Body of pancreas (tissue), 4 donors: ENCODE results near the gene IL17C. TPM values are rescaled to one million over a fixed set of nuclear protein-coding genes. Genes with fewer than 3 reads are reported as not detected.

Experiments used
- ATAC-seq: fragments of 150-250 bp; one replicate; pipeline ENCODE4 v1.9.1; 2016
- DNase-seq, 4 donors: peaks; one replicate each; pipeline ENCODE4 v3.0.0-alpha.2; 2019
- H3K27ac ChIP-seq, 4 donors: fragments of 200-600 bp; sonication (generic); 1 replicate in 3 of 4; 2 replicates in 1 of 4; pipeline versions ENCODE4 v1.5.1 to v1.6.1; 2016 to 2019; ENCODE audit warnings: mild to moderate bottlenecking in 1 of 4, mixed read lengths in 1 of 4, moderate library complexity in 1 of 4
- H3K27me3 ChIP-seq, 2 donors: fragments of 200-600 bp; sonication (generic); one replicate each; pipeline ENCODE4 v1.6.0; 2016; ENCODE audit warnings: mild to moderate bottlenecking in 1 of 2
- H3K36me3 ChIP-seq, 2 donors: fragments of 200-600 bp; sonication (generic); replicated peaks in 1 of 2; 2 replicates each; pipeline ENCODE4 v1.5.1; 2016; ENCODE audit warnings: low read depth in 2 of 2; ENCODE audit not compliant: insufficient read depth in 1 of 2
- H3K4me1 ChIP-seq: fragments of 200-600 bp; sonication (generic); one replicate; pipeline ENCODE4 v1.6.0; 2016
- H3K4me3 ChIP-seq, 2 donors: fragments of 200-600 bp; sonication (generic); 1 replicate in 1 of 2; 2 replicates in 1 of 2; pipeline ENCODE4 v1.5.1; 2016 to 2019
- H3K9me3 ChIP-seq, 3 donors: fragments of 200-600 bp; sonication (generic); 1 replicate in 2 of 3; 2 replicates in 1 of 3; pipeline ENCODE4 v1.5.1; 2016
- POLR2A ChIP-seq, 3 donors: fragments of 450-650 bp; IDR thresholded peaks; one replicate each; pipeline ENCODE4 v1.6.1; 2016; ENCODE audit warnings: antibody characterized with exemption in 3 of 3, mild to moderate bottlenecking in 2 of 3
- WGBS, 2 donors: methylation state at CpG; one replicate each; pipeline ENCODE4 v1.1.5; 2017; 5-methylcytosine and 5-hydroxymethylcytosine counted together
- intact Hi-C: fragments of 100-400 bp; cut with DNase I; formaldehyde crosslinking; loops from one replicate; pipeline ENCODE4 v1.15.1; 2023
- total RNA-seq, 2 donors: library from RNA; depleted of rRNA; stranded (reverse); fragments of >200 nt; gene quantifications; one replicate each; pipeline ENCODE4 v1.1.0, GENCODE V29; 2016
- TF ChIP-seq, protein P1 (sequence below), 7 experiments: fragments of 450-650 bp in 4 of 7; fragments of 200-600 bp in 3 of 7; sonication (generic) in 3 of 7; IDR thresholded peaks; one replicate each; pipeline ENCODE4 v1.5.1; 2016 to 2019; ENCODE audit warnings: antibody characterized with exemption in 7 of 7

IL17C gene
- total RNA-seq, 2 donors from 2014 or later = not detected

DNA sequence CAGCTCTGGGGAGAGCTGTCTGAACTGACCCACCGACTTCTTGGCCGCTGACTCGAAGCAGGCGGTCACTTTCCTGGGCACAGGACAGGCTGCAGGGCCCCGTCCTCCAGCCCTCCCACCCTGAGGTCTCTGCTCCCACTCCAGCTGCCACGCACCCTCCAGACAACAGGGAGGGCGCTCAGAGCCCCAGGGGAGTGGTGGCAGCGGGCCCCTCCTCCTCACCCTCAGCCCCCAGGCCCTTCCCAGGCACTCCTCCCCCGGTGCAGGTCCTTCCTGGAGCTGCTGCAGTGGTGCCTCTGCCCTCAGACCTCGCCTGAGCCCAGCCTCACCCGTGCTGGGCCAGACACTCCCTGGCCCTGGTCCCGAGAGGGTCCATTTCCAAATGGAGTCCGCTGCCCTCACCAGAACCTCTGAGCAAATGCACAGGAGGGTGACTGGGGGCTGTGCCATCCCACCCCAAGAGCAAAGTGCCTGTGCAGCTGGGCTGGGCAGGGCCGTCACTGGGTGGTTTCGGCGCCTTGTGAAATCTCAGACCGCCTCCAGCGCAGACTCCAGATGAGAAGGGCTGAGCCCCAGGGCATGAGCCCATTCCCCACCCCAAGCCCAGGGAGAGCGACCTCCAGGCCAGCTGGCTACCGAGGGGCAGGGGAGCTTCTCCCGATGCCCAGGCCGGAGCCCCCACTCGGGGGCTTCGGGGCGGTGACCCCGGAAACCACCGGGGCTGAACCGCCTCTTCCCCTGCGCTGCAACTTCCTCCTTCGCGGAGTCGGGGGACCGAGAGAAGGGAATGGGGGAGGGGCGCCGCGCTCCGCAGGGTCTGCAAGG is 11.8 kb downstream of the IL17C start:
- Histone ChIP-seq H3K9me3 (no peaks in the 10 kb centered on the region), H3K4me3 (peak overlapping the region; percentile 30 to 38), H3K4me1 (peaks cover 31% of the 10 kb centered on the region), H3K36me3 (no peaks in the 10 kb centered on the region), H3K27me3 (no peaks in the 10 kb centered on the region), H3K27ac (peak overlapping the region; percentile 65 to 86 (median 70))
- intact Hi-C loops = no loop called here
- TF ChIP-seq POLR2A (IDR thresholded peaks at IDR 0.05) = no peak
- TF ChIP-seq, protein P1, sequence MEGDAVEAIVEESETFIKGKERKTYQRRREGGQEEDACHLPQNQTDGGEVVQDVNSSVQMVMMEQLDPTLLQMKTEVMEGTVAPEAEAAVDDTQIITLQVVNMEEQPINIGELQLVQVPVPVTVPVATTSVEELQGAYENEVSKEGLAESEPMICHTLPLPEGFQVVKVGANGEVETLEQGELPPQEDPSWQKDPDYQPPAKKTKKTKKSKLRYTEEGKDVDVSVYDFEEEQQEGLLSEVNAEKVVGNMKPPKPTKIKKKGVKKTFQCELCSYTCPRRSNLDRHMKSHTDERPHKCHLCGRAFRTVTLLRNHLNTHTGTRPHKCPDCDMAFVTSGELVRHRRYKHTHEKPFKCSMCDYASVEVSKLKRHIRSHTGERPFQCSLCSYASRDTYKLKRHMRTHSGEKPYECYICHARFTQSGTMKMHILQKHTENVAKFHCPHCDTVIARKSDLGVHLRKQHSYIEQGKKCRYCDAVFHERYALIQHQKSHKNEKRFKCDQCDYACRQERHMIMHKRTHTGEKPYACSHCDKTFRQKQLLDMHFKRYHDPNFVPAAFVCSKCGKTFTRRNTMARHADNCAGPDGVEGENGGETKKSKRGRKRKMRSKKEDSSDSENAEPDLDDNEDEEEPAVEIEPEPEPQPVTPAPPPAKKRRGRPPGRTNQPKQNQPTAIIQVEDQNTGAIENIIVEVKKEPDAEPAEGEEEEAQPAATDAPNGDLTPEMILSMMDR (IDR thresholded peaks at IDR 0.05) = no peak
- peak; percentile 40 to 57 (median 46) for DNase-seq
- ATAC-seq = peak; percentile 41
- WGBS, 2 donors = 24 to 46% methylated on average over 20 to 37 of the region's 37 CpGs

- H3K36me3 ChIP-seq = no peaks in the 10 kb centered on the region
- TF ChIP-seq, protein P1 (IDR thresholded peaks at IDR 0.05) = no peak
- TF ChIP-seq POLR2A (IDR thresholded peaks at IDR 0.05) = peak in 2 of 3 donors; percentile 46 to 68
- ATAC-seq (peak; percentile 74), DNase-seq (peak; percentile 66 to 84 (median 80))
- no peaks in the 10 kb centered on the region for H3K27me3 ChIP-seq
- H3K27ac ChIP-seq = peak within 1 kb of the TSS; percentile 65 to 86 (median 70)
- H3K9me3 ChIP-seq = no peaks in the 10 kb centered on the region
- H3K4me3 ChIP-seq = peak within 1 kb of the TSS; percentile 30 to 38
- H3K4me1 ChIP-seq = peaks cover 31% of the 10 kb centered on the region
- 1% methylated on average over 27 of the region's 41 CpGs; no CpG with 5 or more reads in 1 of the 2 donors for WGBS, 2 donors
- intact Hi-C loops = no loop called here
Measured at GRCh38 chr16:88650749-88651275, 12.4 kb downstream of the IL17C start, which contains the start of gene CYBA. TSS of gene CYBA (minus strand) at chr16:88651053. CDS start at chr16:88651013, 40 bp downstream.

GRCh38 chr16:88651276-88651988 is 13.1 kb downstream of the IL17C start:
- peak; percentile 47 to 76 (median 61) for DNase-seq
- WGBS, 2 donors = 43 to 46% methylated on average over 17 to 23 of the region's 24 CpGs
- Histone ChIP-seq H3K9me3 (no peaks in the 10 kb centered on the region), H3K27me3 (no peaks in the 10 kb centered on the region), H3K4me3 (peak overlapping the region; percentile 30 to 38), H3K36me3 (no peaks in the 10 kb centered on the region), H3K4me1 (peaks cover 31% of the 10 kb centered on the region), H3K27ac (peak overlapping the region; percentile 65 to 86 (median 70))
- intact Hi-C loops = no loop called here
- TF ChIP-seq, protein P1 (IDR thresholded peaks at IDR 0.05) = no peak
- TF ChIP-seq POLR2A (IDR thresholded peaks at IDR 0.05) = peak in 1 of 3 donors; percentile 33
- ATAC-seq = peak; percentile 54

DNA sequence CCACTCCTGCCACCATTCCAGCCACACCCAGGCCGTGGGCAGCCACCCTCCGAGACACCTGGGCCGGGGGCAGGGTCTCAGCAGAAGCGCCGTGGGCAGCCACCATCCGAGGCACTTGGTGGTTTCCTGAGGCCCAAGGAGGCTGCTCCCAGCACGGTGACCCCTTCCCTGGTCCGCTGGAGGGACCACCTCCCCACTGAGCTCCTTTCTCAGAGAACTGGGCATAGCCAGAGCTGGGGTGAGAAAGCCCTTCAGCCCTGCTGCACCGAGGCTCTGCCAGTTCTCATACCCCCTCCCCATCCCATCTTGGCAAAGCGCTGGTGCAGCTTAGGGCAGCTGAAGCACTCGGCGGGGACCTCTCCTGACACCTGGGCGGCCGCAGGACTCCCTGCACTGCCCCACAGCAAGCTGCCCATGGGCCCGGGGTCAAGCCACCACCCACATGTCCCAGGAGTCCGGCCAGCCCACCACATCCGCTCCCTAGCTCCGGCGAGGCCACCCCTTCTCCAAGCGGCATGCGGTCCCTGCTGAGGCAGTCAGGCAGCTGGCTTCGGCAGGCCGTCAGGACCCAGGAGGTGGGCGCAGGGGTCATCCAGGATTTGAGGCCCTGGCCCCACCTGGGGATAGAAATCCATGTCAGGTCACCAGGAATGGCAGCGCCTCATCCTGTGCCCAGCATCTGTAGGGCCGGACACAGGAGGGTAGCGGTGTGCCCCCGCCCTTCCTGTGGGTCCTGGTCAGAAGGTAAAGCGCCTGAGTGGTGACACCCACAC is 13.8 kb downstream of the IL17C start:
- peaks cover 31% of the 10 kb centered on the region for H3K4me1 ChIP-seq
- H3K4me3 ChIP-seq = no peak overlapping the region
- no peaks in the 10 kb centered on the region for H3K9me3 ChIP-seq
- WGBS, 2 donors = 88 to 92% methylated on average over 10 to 21 of the region's 29 CpGs
- no peaks in the 10 kb centered on the region for H3K27me3 ChIP-seq
- DNase-seq (no peak), ATAC-seq (no peak)
- H3K27ac ChIP-seq = peak overlapping the region; percentile 65 to 86 (median 70)
- no peaks in the 10 kb centered on the region for H3K36me3 ChIP-seq
- TF ChIP-seq POLR2A (IDR thresholded peaks at IDR 0.05) = no peak
- TF ChIP-seq, protein P1 (IDR thresholded peaks at IDR 0.05) = no peak
- intact Hi-C loops = no loop called here
